ENCODE data around the gene ZNF273.

Gene ZNF273

DNA sequence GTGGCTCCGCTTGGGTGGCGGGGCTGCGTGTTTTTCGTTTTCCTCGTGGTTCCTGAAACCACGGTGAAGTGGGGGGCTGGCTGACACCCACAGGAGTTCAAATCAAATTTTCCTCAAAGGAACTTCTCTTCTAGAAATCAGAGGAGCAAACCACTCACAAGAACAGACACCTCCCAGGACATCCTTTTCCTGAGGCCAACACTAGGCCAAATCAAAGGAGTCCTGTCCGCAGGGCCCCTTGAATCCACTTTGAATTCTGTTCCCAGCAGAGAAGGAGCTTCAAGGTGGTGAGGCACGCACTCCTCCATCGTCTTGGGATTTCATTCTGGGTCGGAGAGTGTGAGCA is 29.9 kb upstream of the ZNF273 start:
- ChIA-PET CTCF (no interaction called here), POLR2A (ENCODE audit: low non-redundant PET) (no interaction called here)
- DNase-seq (ENCODE audit: low spot score), result no peak
- TF ChIP-seq, protein P1, sequence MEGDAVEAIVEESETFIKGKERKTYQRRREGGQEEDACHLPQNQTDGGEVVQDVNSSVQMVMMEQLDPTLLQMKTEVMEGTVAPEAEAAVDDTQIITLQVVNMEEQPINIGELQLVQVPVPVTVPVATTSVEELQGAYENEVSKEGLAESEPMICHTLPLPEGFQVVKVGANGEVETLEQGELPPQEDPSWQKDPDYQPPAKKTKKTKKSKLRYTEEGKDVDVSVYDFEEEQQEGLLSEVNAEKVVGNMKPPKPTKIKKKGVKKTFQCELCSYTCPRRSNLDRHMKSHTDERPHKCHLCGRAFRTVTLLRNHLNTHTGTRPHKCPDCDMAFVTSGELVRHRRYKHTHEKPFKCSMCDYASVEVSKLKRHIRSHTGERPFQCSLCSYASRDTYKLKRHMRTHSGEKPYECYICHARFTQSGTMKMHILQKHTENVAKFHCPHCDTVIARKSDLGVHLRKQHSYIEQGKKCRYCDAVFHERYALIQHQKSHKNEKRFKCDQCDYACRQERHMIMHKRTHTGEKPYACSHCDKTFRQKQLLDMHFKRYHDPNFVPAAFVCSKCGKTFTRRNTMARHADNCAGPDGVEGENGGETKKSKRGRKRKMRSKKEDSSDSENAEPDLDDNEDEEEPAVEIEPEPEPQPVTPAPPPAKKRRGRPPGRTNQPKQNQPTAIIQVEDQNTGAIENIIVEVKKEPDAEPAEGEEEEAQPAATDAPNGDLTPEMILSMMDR (conservative IDR thresholded peaks at IDR 0.05; ENCODE audit: low read depth), result no peak
- peak overlapping the region; percentile 64; the same call in 1 of the 2 replicates for H3K27ac ChIP-seq

DNA sequence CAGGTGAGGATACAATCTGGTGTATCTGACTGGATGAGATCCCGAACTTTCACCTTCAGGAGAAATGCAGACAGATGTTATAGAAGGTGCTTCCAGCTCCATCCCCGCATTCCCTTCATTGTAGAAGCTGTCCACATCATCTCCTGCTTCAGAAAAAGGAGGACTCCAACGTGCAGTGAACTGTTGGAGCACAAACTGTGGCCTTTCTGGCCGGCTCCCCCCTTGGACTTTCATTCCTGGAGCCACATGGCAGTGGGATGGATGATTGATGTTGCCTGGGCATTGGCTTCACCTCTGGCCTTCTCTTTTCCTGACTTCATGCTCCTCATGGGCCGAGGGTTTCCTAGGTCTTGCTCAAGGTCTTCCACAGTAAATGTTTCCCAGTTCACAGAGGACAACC is 29.6 kb upstream of the ZNF273 start:
- no peak for DNase-seq (ENCODE audit: low spot score)
- TF ChIP-seq, protein P1 (conservative IDR thresholded peaks at IDR 0.05; ENCODE audit: low read depth), result no peak
- peak overlapping the region; percentile 64 for H3K27ac ChIP-seq
- ChIA-PET POLR2A (ENCODE audit: low non-redundant PET) (no interaction called here), CTCF (no interaction called here)

DNA sequence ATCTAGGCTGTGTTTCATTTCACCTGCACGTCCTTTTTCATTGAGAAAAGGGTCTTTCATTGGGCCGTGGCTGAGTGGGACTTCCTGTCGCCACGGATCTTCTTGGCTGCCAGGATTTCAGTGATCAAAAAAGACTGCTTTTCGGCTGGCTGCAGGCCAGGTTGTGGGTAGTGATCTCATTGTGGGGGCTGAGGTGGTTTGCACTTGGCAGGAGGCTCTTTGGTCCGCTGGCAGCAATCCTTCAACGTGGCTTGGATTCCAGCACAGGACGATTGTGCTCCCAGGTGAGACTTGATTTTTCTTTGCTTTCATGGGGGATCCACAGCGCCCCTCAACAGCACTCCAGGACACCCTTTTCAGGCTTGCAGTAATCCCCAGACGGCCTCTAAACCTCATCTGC is 29.0 kb upstream of the ZNF273 start:
- CTCF ChIA-PET, result no interaction called here
- TF ChIP-seq, protein P1 (conservative IDR thresholded peaks at IDR 0.05; ENCODE audit: low read depth), result no peak

DNA sequence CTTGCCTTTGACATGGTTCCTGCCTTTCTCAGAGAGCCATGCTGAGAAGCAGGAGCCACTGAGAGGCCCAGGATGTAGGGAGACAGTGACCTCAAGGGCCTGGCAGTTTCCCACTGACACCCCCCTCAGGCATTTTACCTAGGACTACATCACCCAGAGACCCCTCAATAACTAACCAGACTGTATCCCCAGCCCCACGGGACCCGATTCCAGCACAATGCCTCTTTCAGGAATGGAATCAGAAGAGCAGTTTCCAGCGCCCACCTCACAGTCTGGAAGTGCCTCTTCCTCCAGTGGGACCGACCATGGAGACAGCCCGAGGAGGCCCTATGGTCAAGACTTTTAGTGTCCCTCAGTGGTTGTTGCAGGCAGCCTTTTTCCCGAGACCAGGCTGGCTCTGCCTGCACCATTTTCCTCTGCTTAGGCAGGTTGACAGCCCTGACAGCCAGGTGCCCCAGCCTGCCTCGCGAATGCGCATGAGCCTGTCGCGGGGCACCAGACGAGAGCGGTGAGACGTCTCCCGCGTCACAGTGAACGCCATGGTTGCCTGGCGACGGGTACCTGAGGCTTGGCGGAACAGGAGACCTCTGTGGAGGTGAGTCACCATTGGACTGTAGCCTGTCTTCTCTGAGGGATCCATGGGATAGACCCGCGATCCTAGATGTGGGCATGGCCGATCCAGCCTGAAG is 28.4 kb upstream of the ZNF273 start:
- POLR2A ChIA-PET (ENCODE audit: low non-redundant PET), result no interaction called here
- no peak for DNase-seq (ENCODE audit: low spot score)
- TF ChIP-seq, protein P1 (conservative IDR thresholded peaks at IDR 0.05; ENCODE audit: low read depth), result no peak
- CTCF ChIA-PET, result no interaction called here
- H3K27ac ChIP-seq, result peak overlapping the region; percentile 64

More for the DNA sequence above, 29.0 kb upstream of the ZNF273 start:
- POLR2A ChIA-PET (ENCODE audit: low non-redundant PET), result no interaction called here
- no peak for DNase-seq (ENCODE audit: low spot score)
- H3K27ac ChIP-seq, result peak overlapping the region; percentile 64

DNA sequence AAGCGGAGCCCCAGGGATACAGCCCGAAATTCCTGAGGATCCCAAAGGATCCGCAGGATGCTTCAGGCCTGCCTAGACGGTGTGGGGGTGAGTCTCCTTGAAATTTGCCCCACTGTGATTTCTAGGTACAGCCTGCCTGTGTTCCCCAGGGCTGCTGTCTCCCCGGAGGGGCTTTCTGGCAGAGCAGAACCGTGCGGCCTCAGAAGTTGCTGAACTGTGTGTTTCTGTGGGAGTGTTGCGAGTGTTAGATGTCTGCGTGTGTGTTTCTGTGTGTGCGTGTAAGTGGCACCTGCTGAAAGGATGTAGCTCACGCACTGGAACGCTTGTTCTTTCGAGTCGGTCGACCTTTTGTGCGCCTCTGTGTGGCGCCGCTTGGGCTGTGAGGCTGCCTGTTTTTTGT is 27.8 kb upstream of the ZNF273 start:
- DNase-seq (ENCODE audit: low spot score), result no peak
- TF ChIP-seq, protein P1 (conservative IDR thresholded peaks at IDR 0.05; ENCODE audit: low read depth), result no peak
- ChIA-PET CTCF (no interaction called here), POLR2A (ENCODE audit: low non-redundant PET) (no interaction called here)
- H3K27ac ChIP-seq, result peak overlapping the region; percentile 64; the same call in 1 of the 2 replicates

DNA sequence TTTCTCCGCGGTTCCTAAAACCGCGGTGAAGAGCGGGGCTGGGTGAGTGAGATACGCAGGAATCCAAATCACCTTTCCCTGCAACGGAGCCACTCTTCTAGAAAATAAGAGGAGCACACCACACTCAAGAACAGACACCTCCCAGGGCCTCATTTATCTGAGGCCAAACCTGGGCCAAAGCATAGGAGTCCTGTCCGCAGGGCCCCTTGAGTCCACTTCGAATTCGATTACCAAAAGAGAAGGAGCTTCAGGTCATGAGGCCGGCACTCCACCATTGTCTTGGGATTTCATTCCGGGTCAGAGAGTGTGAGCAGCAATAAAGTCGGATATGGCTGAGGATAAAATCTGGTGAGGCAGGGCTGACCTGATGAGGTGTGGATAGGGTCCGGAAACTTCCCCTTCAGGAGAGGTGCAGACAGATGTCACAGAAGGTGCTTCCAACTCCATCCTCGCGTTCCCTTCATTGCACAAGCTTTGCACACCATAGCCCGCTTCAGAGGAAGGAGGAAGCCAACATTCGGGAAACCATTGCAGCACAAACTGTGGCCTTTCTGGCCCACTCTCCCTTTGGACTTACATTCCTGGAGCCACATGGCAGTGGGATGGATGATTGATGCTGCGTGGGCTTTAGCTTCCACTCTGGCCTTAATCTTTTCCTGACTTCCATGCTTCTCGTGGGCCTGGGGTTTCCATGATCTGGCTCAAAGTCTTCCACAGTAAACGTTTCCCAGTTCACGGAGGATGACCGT is 27.2 kb upstream of the ZNF273 start:
- no peak overlapping the region for H3K27ac ChIP-seq
- TF ChIP-seq, protein P1 (conservative IDR thresholded peaks at IDR 0.05; ENCODE audit: low read depth), result no peak
- CTCF ChIA-PET, result no interaction called here
- POLR2A ChIA-PET (ENCODE audit: low non-redundant PET), result no interaction called here
- DNase-seq (ENCODE audit: low spot score), result no peak

Data from RWPE1 (cell line).